Right lobe of liver (tissue), 4 donors: Measurements from ENCODE around the gene NOD2.

Experiments
- CTCF ChIP-seq, 4 donors: fragments of 200-600 bp in 3 of 4; fragments of 450-650 bp in 1 of 4; IDR thresholded peaks; one replicate each; pipeline versions ENCODE4 v1.5.1 to v1.8.0; 2016 to 2022; ENCODE audit warnings: antibody characterized with exemption in 4 of 4, mild to moderate bottlenecking in 2 of 4
- POLR2A ChIP-seq: fragments of 450-650 bp; IDR thresholded peaks from one replicate; pipeline ENCODE4 v1.6.1; 2017; ENCODE audit warnings: antibody characterized with exemption, mild to moderate bottlenecking
- donor health status: DM: no; HTN: no; CAD: no.
- donor health status: DM: no; HTN: no; CAD: no.
- donor health status: DM: no; HTN: yes; CAD: no.

GRCh38 chr16:50774405-50774804, 81.0 kb downstream of the NOD2 start:
- TF ChIP-seq CTCF (IDR thresholded peaks at IDR 0.05) (no peak), POLR2A (no peak)
